Stimulated activated CD4-positive, alpha-beta T cell treated with anti-CD3 and anti-CD28 coated beads, Interleukin-12 subunit alpha, Interleukin-12 subunit beta, amount 100 ng/mL, for 24 hours (primary cell): Measurements from ENCODE around the gene SAMD4B.
"Not testable (repeated sequence)": the region's sequence is repeated elsewhere in the genome, so short reads cannot be mapped to it uniquely, and the experiment has no call there.

Experiments used
- DNase-seq, 2 experiments: peaks; one replicate each; pipeline ENCODE4 v3.0.0-alpha.2; 2020; ENCODE audit warnings: low read depth in 2 of 2

The SAMD4B gene

GRCh38 chr19:39314016-39314728 lies 28.0 kb upstream of the SAMD4B start:
- no peak for DNase-seq

DNA sequence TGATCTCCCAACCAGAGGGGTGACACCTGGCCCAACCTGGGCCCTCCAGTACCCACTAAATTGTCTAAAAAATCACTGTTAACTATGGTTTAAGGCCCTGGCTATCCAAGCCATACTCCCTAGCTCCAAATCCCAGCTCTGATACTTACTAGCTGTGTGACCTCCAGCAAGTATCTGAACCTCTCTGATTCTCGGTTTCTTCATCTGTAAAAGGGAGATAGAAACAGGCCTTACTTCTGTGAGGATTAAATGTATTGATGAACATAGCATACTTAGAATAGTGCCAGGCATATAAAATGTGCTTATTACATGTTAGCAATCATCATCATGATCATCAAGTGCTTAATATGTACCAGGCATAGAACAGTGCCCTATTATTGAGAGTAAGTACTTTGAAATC lies 26.3 kb upstream of the SAMD4B start:
- no peak for DNase-seq

GRCh38 chr19:39316627-39317321 lies 25.4 kb upstream of the SAMD4B start:
- DNase-seq, result no peak

DNA sequence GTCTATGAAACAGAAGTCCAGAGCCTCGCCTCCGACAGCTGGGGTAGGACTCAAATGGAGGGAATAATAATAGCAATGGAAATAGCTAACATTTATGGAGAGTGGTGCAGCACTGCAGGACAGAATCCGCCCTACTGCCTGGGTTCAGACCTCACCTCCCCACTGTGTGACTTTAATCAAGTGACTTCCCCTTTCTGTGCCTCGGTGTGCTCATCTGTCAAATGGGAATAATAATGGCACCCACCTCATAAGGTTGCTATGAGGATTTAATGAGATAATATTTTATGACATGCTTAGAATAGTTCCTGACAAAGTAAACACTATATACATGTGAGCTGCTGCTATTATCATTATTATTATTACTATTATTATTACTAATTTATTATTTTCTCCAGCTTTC lies 24.7 kb upstream of the SAMD4B start:
- DNase-seq, result no peak

- DNase-seq, result no peak
These were observed 24.1 kb upstream of the SAMD4B start for GRCh38 chr19:39318071-39318470.

- DNase-seq, result no peak
These were observed 23.5 kb upstream of the SAMD4B start for GRCh38 chr19:39318690-39319089.

GRCh38 chr19:39319098-39319891 lies 22.9 kb upstream of the SAMD4B start:
- no peak for DNase-seq

DNA sequence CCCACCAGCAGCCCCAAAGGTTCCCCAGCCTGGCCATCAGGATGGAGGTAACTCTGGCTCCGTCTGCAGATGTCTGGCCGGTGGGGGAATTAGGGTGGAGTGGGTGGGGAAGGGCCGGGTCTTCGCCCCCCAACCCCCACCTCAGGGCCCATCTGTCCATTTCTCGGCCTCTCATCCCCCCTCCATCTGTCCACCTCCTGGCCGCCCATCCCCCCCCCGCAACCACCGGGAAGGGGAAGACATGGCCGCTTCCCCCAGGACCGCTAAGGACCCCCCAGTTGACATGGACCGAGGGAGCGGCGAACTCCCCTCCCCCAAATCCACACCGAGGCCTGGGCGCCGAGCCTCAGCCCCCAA lies 22.4 kb upstream of the SAMD4B start:
- no peak for DNase-seq

GRCh38 chr19:39321117-39321831 lies 20.9 kb upstream of the SAMD4B start:
- DNase-seq, result no peak

DNA sequence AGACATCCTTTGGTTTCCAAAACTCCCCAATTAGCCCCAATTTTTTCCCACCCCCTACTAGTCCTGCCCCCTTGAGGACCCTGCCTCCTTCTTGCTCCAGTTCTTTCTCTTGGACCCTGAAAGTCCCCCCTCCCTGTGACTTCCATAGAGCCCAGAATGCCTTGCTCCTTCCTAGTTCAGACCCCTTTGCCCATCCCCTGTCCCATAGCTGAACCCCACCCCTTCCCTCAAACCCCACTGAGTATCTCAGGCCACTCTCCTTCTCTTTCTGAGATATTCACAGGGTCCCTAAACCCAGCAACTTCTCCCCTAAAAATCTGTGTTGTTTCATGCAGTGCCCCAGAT lies 20.4 kb upstream of the SAMD4B start:
- no peak for DNase-seq

- DNase-seq, result no peak
These were observed 17.9 kb upstream of the SAMD4B start for GRCh38 chr19:39324242-39324842.

DNA sequence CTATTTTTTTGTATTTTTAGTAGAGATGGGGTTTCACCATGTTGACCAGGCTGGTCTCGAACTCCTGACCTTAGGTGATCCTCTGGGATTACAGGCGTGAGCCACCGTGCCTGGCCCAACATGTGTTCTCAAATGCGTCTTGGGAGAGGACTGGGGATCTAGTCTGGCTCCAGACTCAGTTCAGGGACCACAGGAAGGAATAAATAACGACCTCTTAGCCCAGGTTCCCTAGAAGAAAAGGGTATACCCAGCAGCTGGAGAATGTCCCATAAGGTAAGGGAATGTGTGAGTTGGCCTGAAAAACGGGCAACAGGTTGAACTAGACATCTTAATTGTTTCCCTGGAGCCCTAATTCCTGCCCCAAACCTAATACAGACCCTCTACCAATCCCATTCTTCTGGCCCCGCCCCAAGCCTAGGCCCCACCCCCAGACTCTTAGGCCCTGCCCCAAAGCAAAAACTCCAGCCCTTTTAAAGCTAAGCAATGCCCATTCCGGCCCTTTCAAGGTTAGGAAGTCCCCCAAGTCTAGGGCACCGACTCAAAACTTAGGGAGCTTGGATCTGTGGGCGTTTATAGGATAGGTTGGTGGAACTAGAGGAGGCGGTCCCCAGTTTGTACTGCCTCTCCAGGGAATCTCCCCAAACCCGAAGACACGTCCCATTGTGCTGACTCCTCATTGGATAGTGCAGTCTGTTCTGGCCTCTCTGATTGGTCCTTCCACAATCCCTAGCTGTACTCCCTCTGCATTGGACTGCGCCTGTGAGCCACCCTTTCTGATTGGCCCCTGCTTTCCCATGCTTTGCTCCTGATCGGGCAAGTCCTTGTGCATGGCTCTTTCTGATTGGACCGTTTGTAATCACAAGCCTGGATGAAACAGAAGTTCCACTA lies 16.2 kb upstream of the SAMD4B start:
- DNase-seq, result no peak

GRCh38 chr19:39327363-39328045 lies 14.7 kb upstream of the SAMD4B start:
- no peak for DNase-seq

- peak; percentile 65 to 83 for DNase-seq
These were observed 14.0 kb upstream of the SAMD4B start for GRCh38 chr19:39328046-39328705.

DNA sequence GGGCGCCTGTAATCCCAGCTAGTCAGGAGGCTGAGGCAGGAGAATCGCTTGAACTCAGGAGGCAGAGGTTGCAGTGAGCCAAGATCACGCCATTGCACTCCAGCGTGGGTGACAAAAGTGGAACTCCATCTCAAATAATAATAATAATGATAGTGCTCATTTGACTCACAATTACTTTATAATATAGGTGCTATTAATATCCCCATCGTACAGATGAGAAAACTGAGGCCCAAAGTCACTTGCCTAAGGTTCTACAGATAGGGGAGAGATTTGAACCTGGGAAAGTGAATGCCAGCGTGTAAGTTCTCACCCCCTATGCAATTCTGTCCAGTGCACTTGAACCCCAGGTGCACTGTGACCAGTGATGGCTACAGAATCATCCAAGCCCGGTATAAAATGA lies 12.3 kb upstream of the SAMD4B start:
- DNase-seq, result no peak

- no peak for DNase-seq
These were observed 9.9 kb upstream of the SAMD4B start for GRCh38 chr19:39332293-39332692.

DNA sequence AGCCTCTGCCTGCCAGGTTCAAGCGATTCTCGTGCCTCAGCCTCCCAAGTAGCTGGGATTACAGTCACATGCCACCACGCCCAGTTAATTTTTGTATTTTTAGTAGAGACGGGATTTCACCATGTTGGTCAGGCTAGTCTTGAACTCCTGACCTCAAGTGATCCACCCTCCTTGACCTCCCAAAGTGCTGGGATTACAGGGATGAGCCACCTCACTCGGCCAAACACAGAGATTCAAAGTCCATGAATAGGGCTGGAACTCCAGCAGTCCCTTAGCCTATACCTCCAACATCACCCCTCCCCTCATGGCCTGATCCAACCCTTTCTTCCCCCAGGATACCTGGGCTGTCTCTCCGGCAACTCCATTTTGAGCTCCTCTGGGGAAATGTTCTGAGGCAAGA lies 9.5 kb upstream of the SAMD4B start:
- not testable (repeated sequence) for DNase-seq

DNA sequence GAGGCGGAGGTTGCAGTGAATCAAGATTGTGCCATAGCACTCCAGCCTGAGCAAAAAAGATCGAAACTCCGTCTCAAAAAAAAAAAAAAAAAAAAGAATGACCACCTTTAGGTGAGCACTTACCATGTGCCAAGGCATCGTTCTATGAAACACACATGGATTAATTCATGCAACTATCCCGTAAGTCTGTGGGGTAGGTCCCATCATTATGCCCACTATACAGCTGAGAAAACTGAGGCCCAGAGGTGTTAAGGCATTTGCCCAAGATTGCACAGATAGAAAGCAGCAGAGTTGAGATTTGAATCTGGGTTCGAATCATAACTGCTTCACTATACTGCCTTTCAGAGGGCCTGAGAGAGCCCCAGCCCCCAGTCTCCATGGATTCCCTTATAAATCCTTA lies 8.7 kb upstream of the SAMD4B start:
- no peak for DNase-seq

DNA sequence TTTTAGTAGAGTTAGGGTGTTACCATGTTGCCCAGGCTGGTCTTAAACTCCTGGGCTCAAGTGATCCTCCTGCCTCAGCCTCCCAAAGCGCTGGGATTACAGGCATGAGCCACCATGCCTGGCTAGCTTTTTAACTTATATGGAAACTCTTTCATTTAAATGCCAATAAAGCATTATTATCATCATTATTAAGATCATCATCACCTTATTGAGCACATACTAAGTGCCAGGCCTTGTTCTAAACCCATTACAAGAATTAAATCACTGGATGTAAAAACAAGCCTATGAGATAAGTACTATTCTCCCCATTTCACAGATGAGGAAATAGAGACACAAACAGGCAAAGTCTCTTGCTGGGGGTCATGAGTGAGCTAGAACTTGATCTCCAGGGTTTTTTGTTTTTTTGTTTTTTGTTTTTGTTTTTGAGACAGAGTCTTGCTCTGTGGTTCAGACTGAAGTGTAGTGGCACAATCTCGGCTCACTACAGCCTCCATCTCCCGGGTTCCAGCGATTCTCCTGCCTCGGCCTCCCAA lies 7.7 kb upstream of the SAMD4B start:
- no peak for DNase-seq
